Liver (tissue), 9 donors: ENCODE results near the gene AGFG1. TPM values are rescaled to one million over a fixed set of nuclear protein-coding genes. Genes with fewer than 3 reads are reported as not detected.

Experiments used
- DNase-seq: peaks from one replicate; pipeline ENCODE4 v3.0.0-alpha.2; 2017; ENCODE audit warnings: low spot score
- H3K27ac ChIP-seq, 2 donors: one replicate each; pipeline ENCODE4 v1.7.0; 2013; ENCODE audit warnings: inconsistent platforms in 2 of 2, low read length in 2 of 2, control low read depth in 1 of 2, low read depth in 1 of 2, mild to moderate bottlenecking in 1 of 2
- H3K27me3 ChIP-seq, 4 donors: one replicate each; pipeline versions ENCODE4 v1.6.1 to v1.7.0; 2013; ENCODE audit warnings: low read length in 3 of 4, inconsistent platforms in 1 of 4, mild to moderate bottlenecking in 1 of 4, moderate library complexity in 1 of 4; ENCODE audit not compliant: control insufficient read depth in 4 of 4, insufficient read depth in 4 of 4
- H3K36me3 ChIP-seq, 4 donors: one replicate each; pipeline versions ENCODE4 v1.6.1 to v1.7.0; 2013; ENCODE audit warnings: low read length in 3 of 4, mild to moderate bottlenecking in 3 of 4, low read depth in 1 of 4, moderate library complexity in 1 of 4; ENCODE audit not compliant: control insufficient read depth in 4 of 4, insufficient read depth in 3 of 4
- H3K4me1 ChIP-seq, 4 donors: one replicate each; pipeline versions ENCODE4 v1.6.1 to v1.7.0; 2013; ENCODE audit warnings: low read length in 3 of 4, mild to moderate bottlenecking in 3 of 4, moderate library complexity in 1 of 4; ENCODE audit not compliant: control insufficient read depth in 4 of 4, insufficient read depth in 4 of 4
- H3K4me3 ChIP-seq, 3 donors: one replicate each; pipeline versions ENCODE4 v1.6.1 to v1.7.0; 2013; ENCODE audit warnings: low read length in 3 of 3, control low read depth in 1 of 3, low read depth in 1 of 3, mild to moderate bottlenecking in 1 of 3
- H3K9ac ChIP-seq, 2 donors: one replicate each; pipeline ENCODE4 v1.7.0; 2013; ENCODE audit warnings: low read length in 2 of 2, mild to moderate bottlenecking in 2 of 2, moderate library complexity in 2 of 2, control low read depth in 1 of 2, low read depth in 1 of 2
- H3K9me3 ChIP-seq, 4 donors: one replicate each; pipeline versions ENCODE4 v1.6.1 to v1.7.0; 2013; ENCODE audit warnings: low read length in 3 of 4; ENCODE audit not compliant: control insufficient read depth in 4 of 4
- EGR1 ChIP-seq, 2 donors: IDR thresholded peaks; 2 replicates each; pipeline ENCODE4 v1.6.1; 2016 to 2018; ENCODE audit warnings: antibody characterized with exemption in 2 of 2, low read depth in 2 of 2
- FOXA1 ChIP-seq: IDR thresholded peaks from 2 replicates; pipeline ENCODE4 v1.6.1; 2016; ENCODE audit warnings: antibody characterized with exemption
- FOXA2 ChIP-seq: IDR thresholded peaks from 2 replicates; pipeline ENCODE4 v1.6.1; 2016; ENCODE audit warnings: antibody characterized with exemption
- GABPA ChIP-seq, 2 donors: IDR thresholded peaks in 1 of 2; conservative IDR thresholded peaks in 1 of 2; 2 replicates each; pipeline ENCODE4 v1.6.1; 2016; ENCODE audit warnings: antibody characterized with exemption in 2 of 2, mild to moderate bottlenecking in 1 of 2, moderate library complexity in 1 of 2
- HNF4A ChIP-seq, 2 donors: conservative IDR thresholded peaks; 2 replicates each; pipeline ENCODE4 v1.6.1; 2016; ENCODE audit warnings: antibody characterized with exemption in 2 of 2, mild to moderate bottlenecking in 2 of 2
- HNF4G ChIP-seq: IDR thresholded peaks from 2 replicates; pipeline ENCODE4 v1.6.1; 2016; ENCODE audit warnings: antibody characterized with exemption
- JUND ChIP-seq, 2 donors: IDR thresholded peaks; 2 replicates each; pipeline ENCODE4 v1.6.1; 2016; ENCODE audit warnings: antibody characterized with exemption in 2 of 2
- NR2F2 ChIP-seq: IDR thresholded peaks from 2 replicates; pipeline ENCODE4 v1.6.1; 2016; ENCODE audit warnings: antibody characterized with exemption
- RAD21 ChIP-seq, 2 donors: IDR thresholded peaks; 2 replicates each; pipeline ENCODE4 v1.6.1; 2016; ENCODE audit warnings: antibody characterized with exemption in 2 of 2, mild to moderate bottlenecking in 2 of 2
- SP1 ChIP-seq: IDR thresholded peaks from 2 replicates; pipeline ENCODE4 v1.6.1; 2018; ENCODE audit warnings: antibody characterized with exemption, mild to moderate bottlenecking
- YY1 ChIP-seq: IDR thresholded peaks from 2 replicates; pipeline ENCODE4 v1.6.1; 2016; ENCODE audit warnings: antibody characterized with exemption, mild to moderate bottlenecking
- WGBS: extraction: QIAGEN DNeasy Blood & Tissue Kit; methylation state at CpG from one replicate; pipeline ENCODE4 v1.1.7; 2013; 5-methylcytosine and 5-hydroxymethylcytosine counted together
- polyA plus RNA-seq, 2 donors: library from polyadenylated mRNA; stranded (reverse) in 1 of 2; unstranded in 1 of 2; fragments of 200-250 nt in 1 of 2; fragments of >200 nt in 1 of 2; fragmentation: Nextera tagmentation in 1 of 2; extraction: Ambion mirVana in 1 of 2; gene quantifications; one replicate each; pipeline versions ENCODE4 v1.2.1 to v1.2.3, GENCODE V29; 2013 to 2015
- total RNA-seq, 2 donors: library from RNA; depleted of rRNA; stranded (reverse); fragments of >200 nt; gene quantifications; one replicate each; pipeline ENCODE4 v1.2.3, GENCODE V29; 2014
- TF ChIP-seq, protein P1 (sequence below): fragments of 150-350 bp; IDR thresholded peaks from 2 replicates; pipeline ENCODE4 v1.5.1; 2017; ENCODE audit warnings: improper control_type of control experiment, low read depth, low read length; ENCODE audit not compliant: missing input control
- TF ChIP-seq, protein P2 (sequence below): IDR thresholded peaks from 2 replicates; pipeline ENCODE4 v1.6.1; 2016; ENCODE audit warnings: antibody characterized with exemption
- TF ChIP-seq, protein P3 (sequence below): IDR thresholded peaks from 2 replicates; pipeline ENCODE4 v1.6.1; 2016; ENCODE audit warnings: antibody characterized with exemption
- TF ChIP-seq, protein P4 (sequence below): IDR thresholded peaks from 2 replicates; pipeline ENCODE4 v1.6.1; 2016; ENCODE audit warnings: antibody characterized with exemption, mild to moderate bottlenecking
- donor health status: healthy.
- donor health status: healthy.
- donor health status: healthy.
- donor health status: healthy.
- donor health status: healthy.

The AGFG1 gene
- total and polyA plus RNA-seq, 4 donors: 8.5 to 49.7 (median 23.7) TPM

DNA sequence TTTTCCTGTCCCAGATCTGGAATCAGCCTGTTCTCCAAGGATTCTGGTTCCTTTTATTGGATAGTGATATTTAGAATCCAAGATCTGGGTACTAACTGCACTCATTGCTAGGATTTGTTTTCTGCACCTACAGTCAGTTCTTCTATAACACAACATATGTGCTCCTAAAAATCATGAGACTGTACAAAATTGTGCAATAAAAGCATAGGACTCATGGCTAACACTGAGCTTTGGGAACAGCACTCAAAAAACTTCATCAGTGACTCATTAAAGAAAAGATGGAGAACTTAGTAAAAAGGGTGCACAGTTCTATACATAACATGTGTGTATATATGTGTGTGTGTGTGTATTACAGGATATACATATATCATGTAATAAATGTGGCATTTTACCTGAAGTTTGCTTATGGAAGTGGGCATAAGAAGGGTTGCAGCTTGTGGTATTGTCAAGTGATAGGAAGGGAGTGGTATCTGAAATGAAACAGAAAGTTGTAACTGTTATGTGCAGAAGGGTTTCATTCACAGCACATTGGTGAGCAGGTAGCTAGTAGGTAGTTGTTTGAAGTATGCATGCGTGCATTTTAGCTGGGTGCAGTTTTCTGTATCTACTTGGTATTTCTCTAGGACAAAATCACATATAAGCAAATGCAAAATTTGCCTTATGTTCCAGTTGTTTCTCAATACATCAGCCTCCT is 120.9 kb downstream of the AGFG1 start:
- Histone ChIP-seq H3K9me3 (peaks cover 0 to 3% (median 0%) of the 10 kb centered on the region in 4 donors), H3K27ac (no peak overlapping the region), H3K27me3 (peaks cover 0 to 2% (median 0%) of the 10 kb centered on the region in 4 donors), H3K36me3 (no peaks in the 10 kb centered on the region), H3K9ac (no peak overlapping the region), H3K4me3 (no peak overlapping the region), H3K4me1 (no peaks in the 10 kb centered on the region)
- TF ChIP-seq, protein P1, sequence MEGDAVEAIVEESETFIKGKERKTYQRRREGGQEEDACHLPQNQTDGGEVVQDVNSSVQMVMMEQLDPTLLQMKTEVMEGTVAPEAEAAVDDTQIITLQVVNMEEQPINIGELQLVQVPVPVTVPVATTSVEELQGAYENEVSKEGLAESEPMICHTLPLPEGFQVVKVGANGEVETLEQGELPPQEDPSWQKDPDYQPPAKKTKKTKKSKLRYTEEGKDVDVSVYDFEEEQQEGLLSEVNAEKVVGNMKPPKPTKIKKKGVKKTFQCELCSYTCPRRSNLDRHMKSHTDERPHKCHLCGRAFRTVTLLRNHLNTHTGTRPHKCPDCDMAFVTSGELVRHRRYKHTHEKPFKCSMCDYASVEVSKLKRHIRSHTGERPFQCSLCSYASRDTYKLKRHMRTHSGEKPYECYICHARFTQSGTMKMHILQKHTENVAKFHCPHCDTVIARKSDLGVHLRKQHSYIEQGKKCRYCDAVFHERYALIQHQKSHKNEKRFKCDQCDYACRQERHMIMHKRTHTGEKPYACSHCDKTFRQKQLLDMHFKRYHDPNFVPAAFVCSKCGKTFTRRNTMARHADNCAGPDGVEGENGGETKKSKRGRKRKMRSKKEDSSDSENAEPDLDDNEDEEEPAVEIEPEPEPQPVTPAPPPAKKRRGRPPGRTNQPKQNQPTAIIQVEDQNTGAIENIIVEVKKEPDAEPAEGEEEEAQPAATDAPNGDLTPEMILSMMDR: no peak
- TF ChIP-seq FOXA2: no peak
- no peak for TF ChIP-seq HNF4G
- TF ChIP-seq EGR1 (IDR thresholded peaks at IDR 0.05; ENCODE audit: low read depth in 2 of 2): no peak
- TF ChIP-seq, protein P2, sequence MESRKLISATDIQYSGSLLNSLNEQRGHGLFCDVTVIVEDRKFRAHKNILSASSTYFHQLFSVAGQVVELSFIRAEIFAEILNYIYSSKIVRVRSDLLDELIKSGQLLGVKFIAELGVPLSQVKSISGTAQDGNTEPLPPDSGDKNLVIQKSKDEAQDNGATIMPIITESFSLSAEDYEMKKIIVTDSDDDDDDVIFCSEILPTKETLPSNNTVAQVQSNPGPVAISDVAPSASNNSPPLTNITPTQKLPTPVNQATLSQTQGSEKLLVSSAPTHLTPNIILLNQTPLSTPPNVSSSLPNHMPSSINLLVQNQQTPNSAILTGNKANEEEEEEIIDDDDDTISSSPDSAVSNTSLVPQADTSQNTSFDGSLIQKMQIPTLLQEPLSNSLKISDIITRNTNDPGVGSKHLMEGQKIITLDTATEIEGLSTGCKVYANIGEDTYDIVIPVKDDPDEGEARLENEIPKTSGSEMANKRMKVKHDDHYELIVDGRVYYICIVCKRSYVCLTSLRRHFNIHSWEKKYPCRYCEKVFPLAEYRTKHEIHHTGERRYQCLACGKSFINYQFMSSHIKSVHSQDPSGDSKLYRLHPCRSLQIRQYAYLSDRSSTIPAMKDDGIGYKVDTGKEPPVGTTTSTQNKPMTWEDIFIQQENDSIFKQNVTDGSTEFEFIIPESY: no peak
- no peak for TF ChIP-seq HNF4A (conservative IDR thresholded peaks at IDR 0.05)
- no peak for TF ChIP-seq GABPA (IDR thresholded peaks at IDR 0.05 in 1 of 2, conservative IDR thresholded peaks at IDR 0.05 in 1 of 2)
- no peak for TF ChIP-seq NR2F2
- TF ChIP-seq, protein P3, sequence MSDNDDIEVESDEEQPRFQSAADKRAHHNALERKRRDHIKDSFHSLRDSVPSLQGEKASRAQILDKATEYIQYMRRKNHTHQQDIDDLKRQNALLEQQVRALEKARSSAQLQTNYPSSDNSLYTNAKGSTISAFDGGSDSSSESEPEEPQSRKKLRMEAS: no peak
- TF ChIP-seq YY1: no peak
- WGBS: 90% methylated on average over 1 of the region's 1 CpG
- no peak for DNase-seq

DNA sequence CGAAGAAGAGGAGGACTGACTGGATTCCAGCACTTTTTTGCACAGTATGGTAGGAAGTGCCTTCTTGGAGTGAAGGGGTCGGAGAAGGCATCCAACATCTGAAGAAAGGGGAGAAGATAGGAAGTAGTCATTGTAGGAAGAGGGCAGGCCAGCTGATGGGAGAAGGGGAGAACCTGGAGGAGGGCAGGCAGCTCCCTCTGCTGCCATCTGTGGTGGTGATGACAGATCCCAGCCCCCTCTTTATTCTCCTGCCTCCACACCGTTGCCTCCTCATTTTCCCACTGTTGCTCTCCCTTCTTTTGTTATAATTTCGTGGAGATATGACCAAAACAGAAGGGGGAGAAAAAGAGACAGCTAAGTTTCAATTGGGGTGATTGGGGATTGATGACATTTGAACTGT is 123.8 kb downstream of the AGFG1 start:
- no peak overlapping the region for H3K27ac ChIP-seq
- no peaks in the 10 kb centered on the region for H3K9me3 ChIP-seq
- no peak overlapping the region for H3K9ac ChIP-seq
- no peak for DNase-seq
- H3K4me3 ChIP-seq: no peak overlapping the region
- TF ChIP-seq YY1 (no peak), GABPA (IDR thresholded peaks at IDR 0.05 in 1 of 2, conservative IDR thresholded peaks at IDR 0.05 in 1 of 2) (no peak), FOXA1 (no peak), RAD21 (IDR thresholded peaks at IDR 0.05) (no peak), JUND (IDR thresholded peaks at IDR 0.05) (no peak), SP1 (no peak)
- TF ChIP-seq, protein P3: no peak
- TF ChIP-seq, protein P4, sequence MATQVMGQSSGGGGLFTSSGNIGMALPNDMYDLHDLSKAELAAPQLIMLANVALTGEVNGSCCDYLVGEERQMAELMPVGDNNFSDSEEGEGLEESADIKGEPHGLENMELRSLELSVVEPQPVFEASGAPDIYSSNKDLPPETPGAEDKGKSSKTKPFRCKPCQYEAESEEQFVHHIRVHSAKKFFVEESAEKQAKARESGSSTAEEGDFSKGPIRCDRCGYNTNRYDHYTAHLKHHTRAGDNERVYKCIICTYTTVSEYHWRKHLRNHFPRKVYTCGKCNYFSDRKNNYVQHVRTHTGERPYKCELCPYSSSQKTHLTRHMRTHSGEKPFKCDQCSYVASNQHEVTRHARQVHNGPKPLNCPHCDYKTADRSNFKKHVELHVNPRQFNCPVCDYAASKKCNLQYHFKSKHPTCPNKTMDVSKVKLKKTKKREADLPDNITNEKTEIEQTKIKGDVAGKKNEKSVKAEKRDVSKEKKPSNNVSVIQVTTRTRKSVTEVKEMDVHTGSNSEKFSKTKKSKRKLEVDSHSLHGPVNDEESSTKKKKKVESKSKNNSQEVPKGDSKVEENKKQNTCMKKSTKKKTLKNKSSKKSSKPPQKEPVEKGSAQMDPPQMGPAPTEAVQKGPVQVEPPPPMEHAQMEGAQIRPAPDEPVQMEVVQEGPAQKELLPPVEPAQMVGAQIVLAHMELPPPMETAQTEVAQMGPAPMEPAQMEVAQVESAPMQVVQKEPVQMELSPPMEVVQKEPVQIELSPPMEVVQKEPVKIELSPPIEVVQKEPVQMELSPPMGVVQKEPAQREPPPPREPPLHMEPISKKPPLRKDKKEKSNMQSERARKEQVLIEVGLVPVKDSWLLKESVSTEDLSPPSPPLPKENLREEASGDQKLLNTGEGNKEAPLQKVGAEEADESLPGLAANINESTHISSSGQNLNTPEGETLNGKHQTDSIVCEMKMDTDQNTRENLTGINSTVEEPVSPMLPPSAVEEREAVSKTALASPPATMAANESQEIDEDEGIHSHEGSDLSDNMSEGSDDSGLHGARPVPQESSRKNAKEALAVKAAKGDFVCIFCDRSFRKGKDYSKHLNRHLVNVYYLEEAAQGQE: no peak
- TF ChIP-seq, protein P1: no peak
- peaks cover 0 to 2% (median 0%) of the 10 kb centered on the region in 4 donors for H3K27me3 ChIP-seq
- 63% methylated on average over 4 of the region's 4 CpGs for WGBS
- no peaks in the 10 kb centered on the region for H3K36me3 ChIP-seq
- H3K4me1 ChIP-seq: no peaks in the 10 kb centered on the region
